C4-2B (cell line): Measurements from ENCODE around the gene ACLY.

ENCODE experiments used
- ZFX ChIP-seq: fragments of 450-650 bp; IDR thresholded peaks from 2 replicates; pipeline ENCODE4 v1.6.1; 2017
- TF ChIP-seq, protein P1 (sequence below): fragments of 450-650 bp; conservative IDR thresholded peaks from 2 replicates; pipeline ENCODE4 v1.5.1; 2017; ENCODE audit warnings: mild to moderate bottlenecking

DNA sequence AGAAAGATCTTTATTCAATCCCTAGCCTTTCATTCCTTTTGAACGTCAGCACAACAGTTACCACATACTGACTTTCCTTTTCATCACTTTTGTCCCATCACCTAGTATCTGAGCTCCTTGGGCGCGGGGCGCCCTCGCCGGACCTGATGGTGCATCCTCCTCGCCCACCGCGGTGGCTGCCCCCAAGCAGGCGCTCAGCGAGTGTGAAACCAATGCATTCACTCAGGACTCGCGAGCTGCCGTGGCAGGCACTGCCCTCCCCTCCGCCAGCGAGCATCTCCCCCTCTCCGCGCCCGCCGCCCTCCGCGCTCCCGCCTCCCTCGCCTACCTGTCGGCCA lies 54.3 kb downstream of the ACLY start:
- TF ChIP-seq, protein P1, sequence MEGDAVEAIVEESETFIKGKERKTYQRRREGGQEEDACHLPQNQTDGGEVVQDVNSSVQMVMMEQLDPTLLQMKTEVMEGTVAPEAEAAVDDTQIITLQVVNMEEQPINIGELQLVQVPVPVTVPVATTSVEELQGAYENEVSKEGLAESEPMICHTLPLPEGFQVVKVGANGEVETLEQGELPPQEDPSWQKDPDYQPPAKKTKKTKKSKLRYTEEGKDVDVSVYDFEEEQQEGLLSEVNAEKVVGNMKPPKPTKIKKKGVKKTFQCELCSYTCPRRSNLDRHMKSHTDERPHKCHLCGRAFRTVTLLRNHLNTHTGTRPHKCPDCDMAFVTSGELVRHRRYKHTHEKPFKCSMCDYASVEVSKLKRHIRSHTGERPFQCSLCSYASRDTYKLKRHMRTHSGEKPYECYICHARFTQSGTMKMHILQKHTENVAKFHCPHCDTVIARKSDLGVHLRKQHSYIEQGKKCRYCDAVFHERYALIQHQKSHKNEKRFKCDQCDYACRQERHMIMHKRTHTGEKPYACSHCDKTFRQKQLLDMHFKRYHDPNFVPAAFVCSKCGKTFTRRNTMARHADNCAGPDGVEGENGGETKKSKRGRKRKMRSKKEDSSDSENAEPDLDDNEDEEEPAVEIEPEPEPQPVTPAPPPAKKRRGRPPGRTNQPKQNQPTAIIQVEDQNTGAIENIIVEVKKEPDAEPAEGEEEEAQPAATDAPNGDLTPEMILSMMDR: no peak
- no peak for TF ChIP-seq ZFX
